ENCODE data around the gene SAAL1.
A peak's percentile ranks its signal among the peaks of the same experiment; 100 is the strongest.

SAAL1 gene

GRCh38 chr11:18063862-18064434, 41.9 kb downstream of the SAAL1 start:
- Histone ChIP-seq H3K27ac (ENCODE audit: low read depth in 2 of 2, low read length in 2 of 2) (no peak overlapping the region), H3K4me1 (ENCODE audit: control insufficient read depth in 2 of 2, insufficient read depth in 2 of 2, low read length in 2 of 2) (peaks cover 0 to 7% of the 10 kb centered on the region in 2 donors), H3K9ac (ENCODE audit: low read depth in 1 of 2, low read length in 2 of 2) (no peak overlapping the region)

DNA sequence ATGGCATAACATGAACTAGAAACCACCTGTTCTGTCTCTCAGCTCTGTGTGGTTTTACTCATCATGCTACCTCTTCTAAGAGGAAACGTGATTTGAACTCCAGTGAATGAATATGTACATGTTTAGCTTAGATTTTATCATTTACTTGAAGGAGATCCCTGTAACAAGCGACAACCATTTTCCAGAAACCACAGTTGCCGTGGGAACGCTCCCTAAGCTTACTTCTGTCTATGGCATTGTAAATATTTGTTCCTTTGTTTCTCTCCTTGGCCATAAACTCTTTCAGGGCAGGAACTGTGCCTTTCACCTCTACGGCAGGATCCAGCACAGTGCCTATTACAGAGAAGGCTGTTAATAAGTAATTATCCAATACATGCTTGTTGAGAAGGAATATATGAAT, 42.8 kb downstream of the SAAL1 start:
- Histone ChIP-seq H3K36me3 (ENCODE audit: control insufficient read depth in 2 of 2, insufficient read depth in 2 of 2, low read length in 2 of 2) (no peaks in the 10 kb centered on the region), H3K9me3 (ENCODE audit: control insufficient read depth in 2 of 2, low read length in 2 of 2) (no peaks in the 10 kb centered on the region), H3K9ac (ENCODE audit: low read depth in 1 of 2, low read length in 2 of 2) (no peak overlapping the region), H3K4me3 (ENCODE audit: low read length in 2 of 2) (no peak overlapping the region), H3K27ac (ENCODE audit: low read depth in 2 of 2, low read length in 2 of 2) (no peak overlapping the region), H3K4me1 (ENCODE audit: control insufficient read depth in 2 of 2, insufficient read depth in 2 of 2, low read length in 2 of 2) (peaks cover 0 to 7% of the 10 kb centered on the region in 2 donors), H3K27me3 (ENCODE audit: control insufficient read depth in 2 of 2, insufficient read depth in 2 of 2, low read length in 2 of 2) (no peaks in the 10 kb centered on the region)

More at GRCh38 chr11:18063862-18064434, 41.9 kb downstream of the SAAL1 start:
- no peak overlapping the region for H3K4me3 ChIP-seq (ENCODE audit: low read length in 2 of 2)
- no peaks in the 10 kb centered on the region for H3K27me3 ChIP-seq (ENCODE audit: control insufficient read depth in 2 of 2, insufficient read depth in 2 of 2, low read length in 2 of 2)
- H3K36me3 ChIP-seq (ENCODE audit: control insufficient read depth in 2 of 2, insufficient read depth in 2 of 2, low read length in 2 of 2), result no peaks in the 10 kb centered on the region
- H3K9me3 ChIP-seq (ENCODE audit: control insufficient read depth in 2 of 2, low read length in 2 of 2), result no peaks in the 10 kb centered on the region

GRCh38 chr11:18061351-18061750, 44.5 kb downstream of the SAAL1 start:
- Histone ChIP-seq H3K4me1 (ENCODE audit: control insufficient read depth in 2 of 2, insufficient read depth in 2 of 2, low read length in 2 of 2) (peaks cover 0 to 7% of the 10 kb centered on the region in 2 donors), H3K36me3 (ENCODE audit: control insufficient read depth in 2 of 2, insufficient read depth in 2 of 2, low read length in 2 of 2) (no peaks in the 10 kb centered on the region), H3K9me3 (ENCODE audit: control insufficient read depth in 2 of 2, low read length in 2 of 2) (no peaks in the 10 kb centered on the region), H3K27ac (ENCODE audit: low read depth in 2 of 2, low read length in 2 of 2) (no peak overlapping the region), H3K27me3 (ENCODE audit: control insufficient read depth in 2 of 2, insufficient read depth in 2 of 2, low read length in 2 of 2) (no peaks in the 10 kb centered on the region), H3K4me3 (ENCODE audit: low read length in 2 of 2) (no peak overlapping the region), H3K9ac (ENCODE audit: low read depth in 1 of 2, low read length in 2 of 2) (no peak overlapping the region)

DNA sequence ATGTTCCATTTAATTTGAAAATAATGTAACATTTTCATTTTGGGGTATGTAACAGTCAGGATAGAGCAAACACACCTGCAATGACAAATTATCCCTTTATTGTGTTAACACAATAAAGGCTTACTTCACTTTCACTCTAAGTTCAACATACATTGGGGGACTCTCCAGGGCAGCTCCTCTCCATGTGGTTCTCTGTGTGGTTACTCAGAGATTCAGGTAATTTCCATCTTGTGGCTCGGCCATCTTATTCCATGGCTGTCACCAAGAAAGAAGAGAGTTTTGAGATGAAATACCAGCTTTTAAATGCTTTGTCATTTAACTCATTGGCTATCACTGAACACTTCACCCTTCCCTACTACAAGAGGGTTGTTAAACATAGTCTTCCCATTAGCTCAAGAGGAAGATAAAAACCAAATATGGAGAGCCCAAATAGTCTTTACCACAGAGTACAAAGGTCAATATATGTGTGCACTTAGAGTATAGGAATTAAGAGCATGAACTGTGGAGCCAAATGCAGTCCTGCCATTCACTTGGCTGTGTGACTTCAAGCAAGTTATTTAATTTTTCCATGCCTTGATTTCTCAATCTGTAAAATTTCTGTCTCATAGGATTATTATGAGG, 49.2 kb downstream of the SAAL1 start:
- Histone ChIP-seq H3K27ac (ENCODE audit: low read depth in 2 of 2, low read length in 2 of 2) (no peak overlapping the region), H3K27me3 (ENCODE audit: control insufficient read depth in 2 of 2, insufficient read depth in 2 of 2, low read length in 2 of 2) (no peaks in the 10 kb centered on the region), H3K36me3 (ENCODE audit: control insufficient read depth in 2 of 2, insufficient read depth in 2 of 2, low read length in 2 of 2) (no peaks in the 10 kb centered on the region), H3K4me1 (ENCODE audit: control insufficient read depth in 2 of 2, insufficient read depth in 2 of 2, low read length in 2 of 2) (no peaks in the 10 kb centered on the region), H3K4me3 (ENCODE audit: low read length in 2 of 2) (no peak overlapping the region), H3K9ac (ENCODE audit: low read depth in 1 of 2, low read length in 2 of 2) (no peak overlapping the region), H3K9me3 (ENCODE audit: control insufficient read depth in 2 of 2, low read length in 2 of 2) (no peaks in the 10 kb centered on the region)

GRCh38 chr11:18054511-18055103, 51.3 kb downstream of the SAAL1 start:
- Histone ChIP-seq H3K4me3 (ENCODE audit: low read length in 2 of 2) (no peak overlapping the region), H3K9me3 (ENCODE audit: control insufficient read depth in 2 of 2, low read length in 2 of 2) (no peaks in the 10 kb centered on the region), H3K36me3 (ENCODE audit: control insufficient read depth in 2 of 2, insufficient read depth in 2 of 2, low read length in 2 of 2) (no peaks in the 10 kb centered on the region), H3K27ac (ENCODE audit: low read depth in 2 of 2, low read length in 2 of 2) (no peak overlapping the region), H3K27me3 (ENCODE audit: control insufficient read depth in 2 of 2, insufficient read depth in 2 of 2, low read length in 2 of 2) (no peaks in the 10 kb centered on the region), H3K9ac (ENCODE audit: low read depth in 1 of 2, low read length in 2 of 2) (no peak overlapping the region), H3K4me1 (ENCODE audit: control insufficient read depth in 2 of 2, insufficient read depth in 2 of 2, low read length in 2 of 2) (no peaks in the 10 kb centered on the region)

DNA sequence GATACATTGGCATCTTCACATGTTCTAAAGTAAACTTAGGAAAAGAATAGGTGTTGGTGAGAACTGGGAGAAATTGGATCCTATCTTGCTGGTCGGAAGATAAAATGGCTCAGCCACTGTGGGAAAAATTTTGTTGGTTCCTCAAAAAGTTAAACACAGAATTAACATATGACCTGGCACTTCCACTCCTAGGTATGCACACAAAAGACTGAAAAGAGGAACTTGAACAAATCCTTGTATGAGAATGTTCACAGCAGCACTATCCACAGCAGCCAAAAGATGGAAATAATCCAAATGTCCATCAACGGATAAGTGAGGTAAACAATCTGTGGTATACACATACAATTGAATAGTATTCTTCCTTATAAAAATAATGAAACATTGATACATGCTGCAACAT, 55.0 kb downstream of the SAAL1 start:
- Histone ChIP-seq H3K27ac (ENCODE audit: low read depth in 2 of 2, low read length in 2 of 2) (no peak overlapping the region), H3K36me3 (ENCODE audit: control insufficient read depth in 2 of 2, insufficient read depth in 2 of 2, low read length in 2 of 2) (no peaks in the 10 kb centered on the region), H3K4me3 (ENCODE audit: low read length in 2 of 2) (no peak overlapping the region), H3K9me3 (ENCODE audit: control insufficient read depth in 2 of 2, low read length in 2 of 2) (no peaks in the 10 kb centered on the region), H3K4me1 (ENCODE audit: control insufficient read depth in 2 of 2, insufficient read depth in 2 of 2, low read length in 2 of 2) (peaks cover 0 to 2% of the 10 kb centered on the region in 2 donors), H3K27me3 (ENCODE audit: control insufficient read depth in 2 of 2, insufficient read depth in 2 of 2, low read length in 2 of 2) (peaks cover 10 to 11% of the 10 kb centered on the region in 2 donors), H3K9ac (ENCODE audit: low read depth in 1 of 2, low read length in 2 of 2) (no peak overlapping the region)

DNA sequence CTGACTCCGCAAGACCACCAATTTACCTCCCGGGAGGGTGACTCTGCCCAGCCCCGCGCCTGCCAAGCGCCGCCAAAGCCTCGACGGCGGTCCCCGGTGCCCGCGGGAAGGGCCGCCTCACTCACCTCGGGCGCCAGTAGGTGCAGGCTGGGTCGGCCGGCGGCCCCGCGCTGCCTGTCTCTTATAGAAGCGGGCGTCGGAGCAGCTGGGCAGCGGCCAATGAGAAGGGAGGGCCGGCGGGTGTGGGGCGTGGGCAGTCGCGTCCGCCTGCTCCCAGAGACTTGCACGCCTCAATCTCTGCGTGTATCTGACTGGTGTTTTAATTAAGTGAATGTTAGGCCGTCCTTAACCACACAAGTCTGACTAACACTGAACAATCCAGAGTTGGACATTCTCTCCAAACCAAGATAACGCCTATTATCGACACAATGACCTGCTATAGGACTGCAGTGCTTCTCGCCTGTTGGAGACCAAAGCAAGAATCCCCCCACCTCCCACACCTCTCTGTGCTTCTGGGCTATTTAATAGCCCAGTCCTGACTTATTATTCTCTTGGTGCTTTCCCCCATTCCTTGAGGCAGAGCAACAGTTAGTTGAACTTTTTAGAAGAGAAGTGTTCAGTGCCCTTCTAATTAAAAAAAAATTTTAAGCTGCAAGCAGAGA, 59.6 kb downstream of the SAAL1 start, which contains the start of gene TPH1:
Gene TPH1 (minus strand): TSS at position 154 of the 662 bp plus-strand sequence. CDS start 5,507 bp downstream, outside the sequence.
- Histone ChIP-seq H3K9me3 (ENCODE audit: control insufficient read depth in 2 of 2, low read length in 2 of 2) (no peaks in the 10 kb centered on the region), H3K27ac (ENCODE audit: low read depth in 2 of 2, low read length in 2 of 2) (no peak within 1 kb of the TSS), H3K27me3 (ENCODE audit: control insufficient read depth in 2 of 2, insufficient read depth in 2 of 2, low read length in 2 of 2) (peaks cover 19% of the 10 kb centered on the region in 2 donors), H3K9ac (ENCODE audit: low read depth in 1 of 2, low read length in 2 of 2) (peak within 1 kb of the TSS in 1 of 2 donors; percentile 24), H3K4me1 (ENCODE audit: control insufficient read depth in 2 of 2, insufficient read depth in 2 of 2, low read length in 2 of 2) (peaks cover 0 to 3% of the 10 kb centered on the region in 2 donors), H3K36me3 (ENCODE audit: control insufficient read depth in 2 of 2, insufficient read depth in 2 of 2, low read length in 2 of 2) (no peaks in the 10 kb centered on the region), H3K4me3 (ENCODE audit: low read length in 2 of 2) (no peak within 1 kb of the TSS)

GRCh38 chr11:18036456-18036855, 69.4 kb downstream of the SAAL1 start:
- Histone ChIP-seq H3K4me3 (ENCODE audit: low read length in 2 of 2) (no peak overlapping the region), H3K27ac (ENCODE audit: low read depth in 2 of 2, low read length in 2 of 2) (no peak overlapping the region), H3K9me3 (ENCODE audit: control insufficient read depth in 2 of 2, low read length in 2 of 2) (no peaks in the 10 kb centered on the region), H3K27me3 (ENCODE audit: control insufficient read depth in 2 of 2, insufficient read depth in 2 of 2, low read length in 2 of 2) (no peaks in the 10 kb centered on the region), H3K9ac (ENCODE audit: low read depth in 1 of 2, low read length in 2 of 2) (no peak overlapping the region), H3K36me3 (ENCODE audit: control insufficient read depth in 2 of 2, insufficient read depth in 2 of 2, low read length in 2 of 2) (no peaks in the 10 kb centered on the region), H3K4me1 (ENCODE audit: control insufficient read depth in 2 of 2, insufficient read depth in 2 of 2, low read length in 2 of 2) (no peaks in the 10 kb centered on the region)

All from mucosa of rectum (tissue), 2 donors.